Activated CD8-positive, alpha-beta memory T cell treated with anti-CD3 and anti-CD28 coated beads, Interleukin-2, amount 50 U/mL, for 1 hour (primary cell): ENCODE measurements around the gene ANKRD17.

Experiments used
- DNase-seq: peaks from one replicate; pipeline ENCODE4 v3.0.0-alpha.2; 2020; ENCODE audit errors: extremely low read depth

Gene ANKRD17

DNA sequence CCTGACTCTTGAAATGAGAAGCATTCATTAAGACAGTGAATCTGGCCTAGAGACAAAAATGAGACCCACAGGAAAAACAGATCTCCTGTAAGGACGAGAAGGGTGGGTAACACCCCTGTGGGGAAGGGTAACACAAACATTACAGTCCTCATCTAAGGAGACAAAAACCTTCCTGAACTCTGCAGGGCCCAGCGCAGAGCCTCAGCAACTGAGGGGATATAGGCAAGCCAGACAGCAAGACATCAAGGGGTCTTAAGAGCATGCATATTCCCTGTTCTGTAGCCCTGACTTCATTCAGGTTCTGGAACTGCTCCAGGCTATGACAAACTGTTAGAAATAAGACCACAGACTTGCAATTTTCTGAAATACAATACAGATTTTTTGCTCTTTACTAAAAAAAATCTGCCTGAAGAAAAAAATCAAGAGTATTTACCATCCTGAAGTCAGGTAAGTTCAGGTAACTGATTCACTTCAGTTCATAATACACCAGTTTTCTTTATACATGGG, 204.6 kb downstream of the ANKRD17 start:
- DNase-seq, result no peak

DNA sequence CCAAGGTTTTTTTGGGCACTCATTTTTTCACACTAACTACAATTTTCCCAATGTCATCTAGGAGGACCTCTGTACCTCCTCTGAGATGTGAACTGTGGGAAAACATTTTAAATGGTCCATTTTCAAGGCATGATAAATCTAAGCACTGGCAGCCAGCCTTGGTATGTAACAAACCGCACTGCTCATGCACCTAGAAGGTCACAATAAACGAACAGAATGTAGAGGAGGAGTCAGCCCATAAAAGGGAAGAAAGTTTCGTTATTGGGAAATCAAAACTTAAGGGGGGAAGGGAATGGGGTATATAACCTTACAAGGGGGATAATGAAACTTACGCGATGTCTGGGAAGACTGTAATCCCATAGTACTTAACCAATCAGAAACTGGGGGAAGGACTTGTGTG, 205.5 kb downstream of the ANKRD17 start:
- DNase-seq, result no peak

DNA sequence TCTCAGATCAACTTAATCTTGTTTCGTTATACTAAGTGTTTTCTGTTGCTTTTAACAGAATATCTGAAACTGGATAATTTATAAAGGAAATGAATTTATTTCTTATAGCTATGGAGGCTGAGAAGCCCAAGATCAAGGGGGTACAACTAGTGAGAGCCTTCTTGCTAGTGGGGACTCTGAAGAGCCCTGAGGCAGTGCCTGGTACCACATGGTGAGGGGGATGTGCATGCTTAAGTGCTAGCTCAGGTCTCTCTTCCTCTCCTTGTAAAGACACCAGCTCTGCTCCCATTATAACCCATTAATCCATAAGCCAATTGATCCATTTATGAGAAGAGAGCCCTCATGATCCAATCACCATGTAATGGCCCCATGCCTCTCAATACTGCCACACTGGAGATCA, 207.0 kb downstream of the ANKRD17 start:
- DNase-seq, result no peak

DNA sequence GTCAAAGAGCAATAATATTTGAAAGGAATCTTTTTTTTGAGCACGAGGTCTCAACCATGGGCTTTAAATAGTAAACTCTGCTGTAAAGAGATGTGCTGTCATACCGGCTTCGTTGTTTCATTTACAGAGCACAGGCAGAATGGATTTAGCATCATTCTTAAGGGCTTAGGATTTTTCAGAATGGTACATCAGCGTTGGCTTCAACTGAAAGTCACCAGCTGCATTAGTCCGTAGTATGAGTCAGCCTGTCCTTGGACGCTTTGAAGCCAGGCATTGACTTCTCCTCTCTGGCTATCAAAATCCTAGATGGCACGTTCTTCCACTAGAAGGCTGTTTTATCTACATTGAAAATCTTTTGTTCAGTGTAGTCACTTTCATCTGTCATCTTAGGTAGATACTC, 212.7 kb downstream of the ANKRD17 start:
- DNase-seq, result no peak

DNA sequence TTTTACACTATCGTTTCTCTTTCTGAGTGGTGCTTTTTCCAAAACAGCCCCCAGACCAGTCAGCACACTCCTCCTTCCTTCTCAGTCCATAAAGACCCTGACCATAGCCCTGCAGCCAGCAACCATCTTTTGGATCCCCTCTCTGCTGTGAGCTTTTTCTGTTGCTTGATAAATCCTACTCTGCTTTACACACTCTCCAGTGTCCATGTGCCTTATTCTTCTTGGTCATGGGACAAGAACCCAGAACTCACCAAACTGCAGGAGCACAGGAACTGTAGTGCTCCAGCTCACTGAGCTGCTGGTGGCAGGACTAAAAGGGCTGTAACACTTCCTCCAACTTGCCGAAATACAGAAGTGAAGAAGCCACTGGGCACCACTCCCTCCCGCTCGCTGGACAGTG, 221.5 kb downstream of the ANKRD17 start:
- no peak for DNase-seq

DNA sequence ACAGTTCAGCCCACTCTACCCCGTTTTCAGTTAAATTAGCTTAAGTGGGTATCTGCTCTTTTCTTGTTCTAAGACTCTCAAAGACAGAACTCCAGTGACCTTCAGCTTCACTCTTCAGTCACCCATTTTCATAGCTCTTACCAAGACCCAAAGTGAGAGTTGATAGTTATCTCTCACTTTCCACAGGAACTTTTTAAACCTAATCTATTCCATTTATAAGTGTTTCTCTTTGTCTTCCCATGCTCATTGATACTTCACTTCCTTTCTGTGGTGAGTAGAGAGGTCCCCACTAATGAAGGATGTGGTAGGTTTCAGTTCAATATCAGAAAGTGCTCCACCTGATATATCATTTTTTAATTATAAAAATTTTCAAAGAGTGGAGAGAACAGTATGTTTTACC, 222.5 kb downstream of the ANKRD17 start:
- no peak for DNase-seq

DNA sequence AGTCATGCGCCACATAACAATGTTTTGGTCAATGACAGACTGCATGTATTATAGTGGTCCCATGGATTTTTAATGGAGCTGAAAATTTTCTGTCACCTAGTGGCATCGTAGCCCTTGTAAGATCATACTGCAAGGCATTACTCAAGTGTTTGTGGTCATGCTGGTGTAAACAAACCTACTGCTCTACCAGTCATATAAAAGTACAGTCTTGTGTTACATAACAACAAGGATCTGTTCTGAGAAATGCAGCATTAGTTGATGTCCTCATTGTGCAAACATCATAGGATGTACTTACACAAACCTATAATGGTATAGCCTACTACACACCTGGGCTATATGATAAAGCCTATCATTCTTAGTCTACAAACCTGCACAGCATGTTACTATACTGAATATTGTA, 223.7 kb downstream of the ANKRD17 start:
- no peak for DNase-seq

DNA sequence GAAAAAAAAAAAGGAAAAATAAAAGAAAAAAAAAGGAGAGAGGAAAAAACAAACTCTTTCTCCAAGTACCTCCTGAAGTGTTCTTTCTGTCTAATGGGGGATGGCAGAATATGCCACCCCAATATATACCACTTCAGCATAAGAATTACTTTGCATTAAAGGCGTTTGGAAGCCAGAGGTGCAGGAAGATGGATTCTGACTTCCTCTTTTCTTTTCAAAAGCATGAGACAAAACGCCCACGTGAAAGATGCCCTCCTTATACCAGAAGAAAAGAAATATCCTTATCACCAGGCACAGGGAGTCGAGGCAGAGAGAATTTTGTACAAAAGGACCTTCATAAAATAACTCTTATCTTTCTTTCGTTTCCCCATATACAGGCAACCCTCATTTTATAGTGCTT, 230.0 kb downstream of the ANKRD17 start:
- no peak for DNase-seq
